ENCODE measurements around the gene PAPPA.

Gene PAPPA

GRCh38 chr9:116147821-116148220, 5.8 kb upstream of the PAPPA start:
- H3K36me3 ChIP-seq = no peaks in the 10 kb centered on the region
- peaks cover 39% of the 10 kb centered on the region for H3K27me3 ChIP-seq
- no peak overlapping the region for H3K4me3 ChIP-seq (ENCODE audit: low read depth in 1 of 2, low read length in 1 of 2)
- TF ChIP-seq CTCF (IDR thresholded peaks at IDR 0.05) = no peak
- H3K27ac ChIP-seq = no peak overlapping the region
- no peaks in the 10 kb centered on the region for H3K4me1 ChIP-seq (ENCODE audit: control insufficient read depth in 1 of 2, insufficient read depth in 1 of 2, low read depth in 1 of 2, low read length in 1 of 2)
- H3K9me3 ChIP-seq = no peaks in the 10 kb centered on the region

- no peak overlapping the region for H3K27ac ChIP-seq
- no peaks in the 10 kb centered on the region for H3K9me3 ChIP-seq
- H3K27me3 ChIP-seq = peaks cover 59% of the 10 kb centered on the region
- H3K4me3 ChIP-seq (ENCODE audit: low read depth in 1 of 2, low read length in 1 of 2) = no peak overlapping the region
- TF ChIP-seq CTCF (IDR thresholded peaks at IDR 0.05) = no peak
- no peaks in the 10 kb centered on the region for H3K36me3 ChIP-seq
- H3K4me1 ChIP-seq (ENCODE audit: control insufficient read depth in 1 of 2, insufficient read depth in 1 of 2, low read depth in 1 of 2, low read length in 1 of 2) = no peaks in the 10 kb centered on the region
Measured at GRCh38 chr9:116149844-116150243, 3.7 kb upstream of the PAPPA start.

DNA sequence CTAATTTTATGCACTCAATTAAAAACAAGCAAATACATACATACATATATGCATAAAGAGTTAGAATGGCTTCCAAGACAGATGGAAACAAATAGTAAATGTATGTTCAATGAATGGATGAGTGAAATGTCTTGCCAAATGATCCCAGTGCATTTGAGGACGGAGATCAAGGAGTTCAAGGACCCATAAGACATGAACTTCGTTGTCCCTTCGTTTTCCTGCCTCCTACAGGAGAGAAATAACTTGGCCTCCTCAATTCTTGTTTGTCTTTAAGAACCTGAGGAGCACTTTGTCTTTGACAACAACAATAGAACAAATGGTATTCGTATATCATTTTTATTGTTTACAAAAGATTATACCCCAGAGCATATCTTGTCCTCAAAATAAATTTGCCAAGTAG, 2.4 kb upstream of the PAPPA start:
- Histone ChIP-seq H3K4me1 (ENCODE audit: control insufficient read depth in 1 of 2, insufficient read depth in 1 of 2, low read depth in 1 of 2, low read length in 1 of 2) (no peaks in the 10 kb centered on the region), H3K27me3 (peaks cover 73% of the 10 kb centered on the region), H3K4me3 (ENCODE audit: low read depth in 1 of 2, low read length in 1 of 2) (no peak overlapping the region), H3K9me3 (no peaks in the 10 kb centered on the region), H3K27ac (no peak overlapping the region), H3K36me3 (no peaks in the 10 kb centered on the region)
- no peak for TF ChIP-seq CTCF (IDR thresholded peaks at IDR 0.05)

DNA sequence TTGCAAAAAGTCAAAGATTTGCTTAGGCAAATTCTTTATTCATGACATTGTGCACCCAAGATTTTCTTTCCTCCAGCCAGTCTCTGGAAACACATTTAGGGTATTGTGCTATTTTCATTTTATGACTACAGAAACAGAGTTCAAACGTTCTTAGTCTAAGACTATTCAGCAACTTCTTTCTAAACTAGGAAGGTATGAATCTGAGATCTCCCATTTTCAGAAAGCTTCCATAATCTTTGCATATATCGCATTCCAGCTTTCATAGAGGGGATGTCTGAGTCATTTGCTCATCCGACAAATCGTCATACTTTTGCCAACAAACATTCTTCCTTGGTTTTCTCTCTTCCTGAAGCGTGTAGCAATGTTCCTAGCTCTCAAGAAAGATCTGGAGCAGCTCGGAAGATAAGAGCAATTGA, 1.6 kb upstream of the PAPPA start:
- H3K27me3 ChIP-seq = peaks cover 81% of the 10 kb centered on the region
- no peaks in the 10 kb centered on the region for H3K9me3 ChIP-seq
- no peaks in the 10 kb centered on the region for H3K4me1 ChIP-seq (ENCODE audit: control insufficient read depth in 1 of 2, insufficient read depth in 1 of 2, low read depth in 1 of 2, low read length in 1 of 2)
- no peaks in the 10 kb centered on the region for H3K36me3 ChIP-seq
- H3K27ac ChIP-seq = no peak overlapping the region
- no peak for TF ChIP-seq CTCF (IDR thresholded peaks at IDR 0.05)
- no peak overlapping the region for H3K4me3 ChIP-seq (ENCODE audit: low read depth in 1 of 2, low read length in 1 of 2)

DNA sequence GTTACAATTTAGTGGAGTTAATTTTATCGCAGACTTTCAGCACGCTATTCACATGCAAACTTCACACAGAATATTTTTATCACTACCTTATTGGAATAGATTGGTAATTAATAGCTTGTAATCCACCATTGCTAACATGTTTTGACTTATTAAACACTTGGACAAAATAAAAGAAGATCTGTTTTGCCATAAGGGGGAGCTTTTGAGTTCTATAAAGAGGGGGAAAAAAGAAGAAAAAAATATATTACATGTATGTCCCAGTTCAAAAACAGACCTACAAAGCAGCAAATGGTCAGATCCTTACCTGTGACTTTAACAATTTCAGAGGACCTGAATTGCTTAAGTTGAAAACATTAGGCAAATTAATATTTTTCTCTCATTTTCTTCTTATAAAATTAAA, 1.2 kb upstream of the PAPPA start:
- no peaks in the 10 kb centered on the region for H3K4me1 ChIP-seq (ENCODE audit: control insufficient read depth in 1 of 2, insufficient read depth in 1 of 2, low read depth in 1 of 2, low read length in 1 of 2)
- no peaks in the 10 kb centered on the region for H3K36me3 ChIP-seq
- H3K27ac ChIP-seq = no peak overlapping the region
- H3K9me3 ChIP-seq = no peaks in the 10 kb centered on the region
- no peak overlapping the region for H3K4me3 ChIP-seq (ENCODE audit: low read depth in 1 of 2, low read length in 1 of 2)
- peaks cover 85% of the 10 kb centered on the region for H3K27me3 ChIP-seq
- TF ChIP-seq CTCF (IDR thresholded peaks at IDR 0.05) = no peak

All from neutrophil (primary cell).